Measurements from ENCODE around the gene CRNKL1.

DNA sequence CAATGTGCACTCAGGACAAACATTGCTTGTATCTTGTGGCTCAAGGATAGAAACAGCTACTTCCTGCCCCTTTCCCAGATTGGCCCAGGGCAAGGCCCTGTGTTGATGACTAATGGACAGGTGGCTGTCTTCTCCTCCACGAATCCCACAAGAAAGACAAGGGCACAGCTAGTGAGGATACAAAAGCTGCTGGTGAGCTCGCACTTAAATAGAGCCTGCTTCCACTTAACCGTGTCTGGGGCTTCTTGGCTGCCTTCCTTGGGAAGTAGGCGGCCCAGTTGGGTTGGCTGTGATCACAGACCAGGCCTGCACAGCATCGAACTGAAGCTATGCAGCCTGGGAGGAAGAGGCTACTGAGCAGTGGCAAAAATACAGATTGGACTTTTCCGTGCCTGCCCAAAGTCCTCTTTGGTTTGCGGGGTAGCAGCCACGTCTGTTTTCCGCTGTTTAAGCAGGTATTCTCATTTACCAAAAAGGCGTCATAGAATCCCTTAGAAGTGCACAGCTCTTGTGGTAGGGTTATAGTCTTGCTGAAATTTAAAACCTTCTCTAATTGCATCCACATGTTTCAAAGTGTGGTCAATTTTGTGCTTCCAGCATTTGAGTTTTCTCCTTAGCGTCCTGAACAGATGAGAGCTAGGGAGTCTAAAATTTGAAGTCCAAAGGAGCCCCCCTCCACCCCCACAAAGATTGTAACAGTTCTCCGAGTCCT lies 58.2 kb downstream of the CRNKL1 start:
- TF ChIP-seq, protein P1, sequence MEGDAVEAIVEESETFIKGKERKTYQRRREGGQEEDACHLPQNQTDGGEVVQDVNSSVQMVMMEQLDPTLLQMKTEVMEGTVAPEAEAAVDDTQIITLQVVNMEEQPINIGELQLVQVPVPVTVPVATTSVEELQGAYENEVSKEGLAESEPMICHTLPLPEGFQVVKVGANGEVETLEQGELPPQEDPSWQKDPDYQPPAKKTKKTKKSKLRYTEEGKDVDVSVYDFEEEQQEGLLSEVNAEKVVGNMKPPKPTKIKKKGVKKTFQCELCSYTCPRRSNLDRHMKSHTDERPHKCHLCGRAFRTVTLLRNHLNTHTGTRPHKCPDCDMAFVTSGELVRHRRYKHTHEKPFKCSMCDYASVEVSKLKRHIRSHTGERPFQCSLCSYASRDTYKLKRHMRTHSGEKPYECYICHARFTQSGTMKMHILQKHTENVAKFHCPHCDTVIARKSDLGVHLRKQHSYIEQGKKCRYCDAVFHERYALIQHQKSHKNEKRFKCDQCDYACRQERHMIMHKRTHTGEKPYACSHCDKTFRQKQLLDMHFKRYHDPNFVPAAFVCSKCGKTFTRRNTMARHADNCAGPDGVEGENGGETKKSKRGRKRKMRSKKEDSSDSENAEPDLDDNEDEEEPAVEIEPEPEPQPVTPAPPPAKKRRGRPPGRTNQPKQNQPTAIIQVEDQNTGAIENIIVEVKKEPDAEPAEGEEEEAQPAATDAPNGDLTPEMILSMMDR (IDR thresholded peaks at IDR 0.05; ENCODE audit: low read depth, low read length): no peak
- TF ChIP-seq POLR2A (IDR thresholded peaks at IDR 0.05; ENCODE audit: extremely low read depth, insufficient read length): no peak
- no peak for TF ChIP-seq MYC (IDR thresholded peaks at IDR 0.05; ENCODE audit: low read depth, low read length)
- TF ChIP-seq, protein P2, sequence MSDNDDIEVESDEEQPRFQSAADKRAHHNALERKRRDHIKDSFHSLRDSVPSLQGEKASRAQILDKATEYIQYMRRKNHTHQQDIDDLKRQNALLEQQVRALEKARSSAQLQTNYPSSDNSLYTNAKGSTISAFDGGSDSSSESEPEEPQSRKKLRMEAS (IDR thresholded peaks at IDR 0.05; ENCODE audit: low read depth, low read length): no peak

Measured in NB4 (cell line).